ENCODE measurements around the gene IL34. TPM values are rescaled to one million over a fixed set of nuclear protein-coding genes. Genes with fewer than 3 reads are reported as not detected.

The IL34 gene
- total and polyA plus RNA-seq, 2 of the 13 experiments (the other 11 are each of a cell fraction or from before 2014, with no cell fraction given), result 1.2 to 1.3 TPM

DNA sequence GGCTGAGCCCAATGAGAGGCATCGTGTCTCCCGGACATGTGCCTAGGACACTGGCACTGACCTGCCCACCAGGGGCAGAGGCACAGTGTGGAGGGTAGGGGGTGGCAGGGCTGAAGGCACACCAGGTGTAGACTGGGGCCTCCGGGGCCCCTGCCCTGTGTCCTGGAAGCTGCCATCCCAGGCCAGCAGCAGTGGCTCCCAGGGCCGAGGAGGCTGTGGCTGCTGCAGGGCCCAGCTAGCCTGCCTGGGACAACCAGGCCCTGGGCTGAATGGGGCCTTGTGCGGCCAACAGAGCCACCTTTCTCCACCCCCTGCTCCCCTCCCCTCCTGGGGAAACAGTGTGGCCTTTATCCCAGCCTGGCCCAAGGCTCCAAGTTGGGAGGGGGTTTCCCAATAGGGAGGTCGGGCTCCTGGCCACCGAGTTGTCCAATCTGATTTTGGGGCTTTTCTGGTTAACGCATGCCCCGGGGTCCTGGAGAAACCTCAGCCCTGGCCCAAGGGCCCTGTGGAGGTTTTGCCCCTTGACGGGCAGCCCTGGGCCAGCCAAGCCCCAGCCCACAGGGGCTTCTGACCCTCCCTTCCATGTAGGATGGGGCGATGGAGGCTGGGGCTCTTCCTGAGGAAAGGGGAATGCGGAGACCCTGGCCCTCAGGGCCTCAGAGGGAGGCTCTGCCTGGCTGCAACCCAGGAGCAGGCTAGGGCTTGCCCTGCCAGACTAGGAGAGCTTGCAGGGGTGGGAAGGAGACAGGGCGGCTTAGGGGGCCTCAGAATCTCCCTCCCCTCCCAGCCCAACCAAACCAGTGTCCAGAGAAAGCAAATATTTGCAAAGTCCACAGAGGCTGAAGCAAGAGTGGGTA is 35.3 kb downstream of the IL34 start (continued):
- no peak for TF ChIP-seq ZFP62 (CRISPR knock-in tag; IDR thresholded peaks at IDR 0.05)
- no peak for TF ChIP-seq ARID3A (IDR thresholded peaks at IDR 0.05; ENCODE audit: low read depth, low read length)
- no peak; the same call in 1 of the 2 replicates for TF ChIP-seq SMAD1 (CRISPR knock-in tag; IDR thresholded peaks at IDR 0.05; ENCODE audit: borderline replicate concordance, low read depth)
- TF ChIP-seq, protein P1, sequence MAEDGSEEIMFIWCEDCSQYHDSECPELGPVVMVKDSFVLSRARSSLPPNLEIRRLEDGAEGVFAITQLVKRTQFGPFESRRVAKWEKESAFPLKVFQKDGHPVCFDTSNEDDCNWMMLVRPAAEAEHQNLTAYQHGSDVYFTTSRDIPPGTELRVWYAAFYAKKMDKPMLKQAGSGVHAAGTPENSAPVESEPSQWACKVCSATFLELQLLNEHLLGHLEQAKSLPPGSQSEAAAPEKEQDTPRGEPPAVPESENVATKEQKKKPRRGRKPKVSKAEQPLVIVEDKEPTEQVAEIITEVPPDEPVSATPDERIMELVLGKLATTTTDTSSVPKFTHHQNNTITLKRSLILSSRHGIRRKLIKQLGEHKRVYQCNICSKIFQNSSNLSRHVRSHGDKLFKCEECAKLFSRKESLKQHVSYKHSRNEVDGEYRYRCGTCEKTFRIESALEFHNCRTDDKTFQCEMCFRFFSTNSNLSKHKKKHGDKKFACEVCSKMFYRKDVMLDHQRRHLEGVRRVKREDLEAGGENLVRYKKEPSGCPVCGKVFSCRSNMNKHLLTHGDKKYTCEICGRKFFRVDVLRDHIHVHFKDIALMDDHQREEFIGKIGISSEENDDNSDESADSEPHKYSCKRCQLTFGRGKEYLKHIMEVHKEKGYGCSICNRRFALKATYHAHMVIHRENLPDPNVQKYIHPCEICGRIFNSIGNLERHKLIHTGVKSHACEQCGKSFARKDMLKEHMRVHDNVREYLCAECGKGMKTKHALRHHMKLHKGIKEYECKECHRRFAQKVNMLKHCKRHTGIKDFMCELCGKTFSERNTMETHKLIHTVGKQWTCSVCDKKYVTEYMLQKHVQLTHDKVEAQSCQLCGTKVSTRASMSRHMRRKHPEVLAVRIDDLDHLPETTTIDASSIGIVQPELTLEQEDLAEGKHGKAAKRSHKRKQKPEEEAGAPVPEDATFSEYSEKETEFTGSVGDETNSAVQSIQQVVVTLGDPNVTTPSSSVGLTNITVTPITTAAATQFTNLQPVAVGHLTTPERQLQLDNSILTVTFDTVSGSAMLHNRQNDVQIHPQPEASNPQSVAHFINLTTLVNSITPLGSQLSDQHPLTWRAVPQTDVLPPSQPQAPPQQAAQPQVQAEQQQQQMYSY (CRISPR knock-in tag; IDR thresholded peaks at IDR 0.05), result no peak
- TF ChIP-seq MIER2 (CRISPR knock-in tag; IDR thresholded peaks at IDR 0.05), result peak; percentile 55
- no peak for TF ChIP-seq ZNF224 (CRISPR knock-in tag; IDR thresholded peaks at IDR 0.05)
- peak; percentile 80 for TF ChIP-seq ZBTB43 (CRISPR knock-in tag; conservative IDR thresholded peaks at IDR 0.05)
- TF ChIP-seq RELA (CRISPR knock-in tag; IDR thresholded peaks at IDR 0.05), result 0 out of 2 replicates have a peak, but pooled peaks have one; percentile 34
- no peak for TF ChIP-seq SETDB1 (CRISPR knock-in tag; IDR thresholded peaks at IDR 0.05; ENCODE audit: borderline replicate concordance)
- peak; percentile 64; the same call in 1 of the 2 replicates for TF ChIP-seq ZNF598 (CRISPR knock-in tag; IDR thresholded peaks at IDR 0.05; ENCODE audit: borderline replicate concordance)
- peak; percentile 92; the same call in 1 of the 2 replicates for TF ChIP-seq ZNF724P (CRISPR knock-in tag; IDR thresholded peaks at IDR 0.05; ENCODE audit: borderline replicate concordance)
- TF ChIP-seq ZNF44 (CRISPR knock-in tag; IDR thresholded peaks at IDR 0.05), result no peak
- no peak for TF ChIP-seq GTF3A (CRISPR knock-in tag; conservative IDR thresholded peaks at IDR 0.05)
- TF ChIP-seq NFYB (CRISPR knock-in tag; IDR thresholded peaks at IDR 0.05), result peak; percentile 12; the same call in 1 of the 2 replicates
- peak; percentile 79 for TF ChIP-seq NCOA2 (CRISPR knock-in tag; IDR thresholded peaks at IDR 0.05)
- TF ChIP-seq PREB (CRISPR knock-in tag; IDR thresholded peaks at IDR 0.05), result no peak
- TF ChIP-seq PITX1 (CRISPR knock-in tag; IDR thresholded peaks at IDR 0.05), result peak; percentile 67
- no peak for TF ChIP-seq PCBP2 (optimal IDR thresholded peaks at IDR 0.05; ENCODE audit: low read depth, low read length, poor library complexity, severe bottlenecking)
- no peak for TF ChIP-seq ZSCAN30 (CRISPR knock-in tag; IDR thresholded peaks at IDR 0.05)
- TF ChIP-seq DBP (CRISPR knock-in tag; IDR thresholded peaks at IDR 0.05; ENCODE audit: not compliant biosample characterization), result no peak
- peak; percentile 60; the same call in 1 of the 2 replicates for TF ChIP-seq NFKBIZ (CRISPR knock-in tag; IDR thresholded peaks at IDR 0.05)
